Endodermal cell (in vitro differentiated cells): ENCODE results near the gene MUC15. TPM values are rescaled to one million over a fixed set of nuclear protein-coding genes. Genes with fewer than 3 reads are reported as not detected.
A peak's percentile ranks its signal among the peaks of the same experiment; 100 is the strongest.

Experiments used
- DNase-seq: peaks from one replicate; pipeline ENCODE4 v3.0.0-alpha.2; 2017
- H3K27ac ChIP-seq: 2 replicates; pipeline ENCODE4 v1.5.1; 2013; ENCODE audit warnings: mild to moderate bottlenecking, low read depth, low read length, moderate library complexity
- H3K27me3 ChIP-seq: 2 replicates; pipeline ENCODE4 v1.6.1; 2013; ENCODE audit warnings: mild to moderate bottlenecking, low read length, moderate library complexity; ENCODE audit not compliant: insufficient read depth, control insufficient read depth, poor library complexity, severe bottlenecking
- H3K36me3 ChIP-seq: 2 replicates; pipeline ENCODE4 v1.7.0; 2013; ENCODE audit warnings: mild to moderate bottlenecking, low read length, moderate library complexity; ENCODE audit not compliant: control insufficient read depth, insufficient read depth
- H3K4me1 ChIP-seq: one replicate; pipeline ENCODE4 v1.7.0; 2013; ENCODE audit warnings: low read length; ENCODE audit not compliant: control insufficient read depth, insufficient read depth
- H3K4me3 ChIP-seq: 2 replicates; pipeline ENCODE4 v1.5.1; 2013; ENCODE audit warnings: mild to moderate bottlenecking, low read length, moderate library complexity
- H3K9ac ChIP-seq: 2 replicates; pipeline ENCODE4 v1.6.1; 2013; ENCODE audit warnings: mild to moderate bottlenecking, low read length, moderate library complexity; ENCODE audit not compliant: poor library complexity, severe bottlenecking; ENCODE audit errors: extremely low read depth
- H3K9me3 ChIP-seq: 2 replicates; pipeline ENCODE4 v1.6.1; 2013; ENCODE audit warnings: mild to moderate bottlenecking, low read length, moderate library complexity; ENCODE audit not compliant: control insufficient read depth
- H3K27ac Mint-ChIP-seq: 2 replicates; pipeline ENCODE4 v1.8.0; 2020; ENCODE audit warnings: mixed read lengths
- H3K27me3 Mint-ChIP-seq: 2 replicates; pipeline ENCODE4 v1.8.0; 2021; ENCODE audit warnings: mild to moderate bottlenecking, mixed read lengths; ENCODE audit not compliant: insufficient read depth
- H3K36me3 Mint-ChIP-seq: 2 replicates; pipeline ENCODE4 v1.8.0; 2020; ENCODE audit warnings: low read depth, mixed read lengths
- H3K4me1 Mint-ChIP-seq: 2 replicates; pipeline ENCODE4 v1.8.0; 2020; ENCODE audit warnings: mixed read lengths
- H3K4me3 Mint-ChIP-seq: 2 replicates; pipeline ENCODE4 v1.8.0; 2020; ENCODE audit warnings: mild to moderate bottlenecking, moderate library complexity, mixed read lengths
- H3K9me3 Mint-ChIP-seq: 2 replicates; pipeline ENCODE4 v1.8.0; 2020; ENCODE audit warnings: mild to moderate bottlenecking, mixed read lengths
- CTCF ChIP-seq: fragments of 200-600 bp; sonication (generic); conservative IDR thresholded peaks from 2 replicates; pipeline ENCODE4 v1.5.0; 2021; ENCODE audit warnings: antibody characterized with exemption, mild to moderate bottlenecking
- WGBS, 2 experiments: methylation state at CpG; one replicate each; pipeline versions ENCODE4 v1.1.5 to v1.1.7; 2013; ENCODE audit warnings: missing lambda C conversion rate in 2 of 2, mixed read lengths in 1 of 2; ENCODE audit not compliant: insufficient coverage in 1 of 2, insufficient read length in 1 of 2; 5-methylcytosine and 5-hydroxymethylcytosine counted together
- total RNA-seq, 2 donors: library from RNA; stranded (reverse); fragmentation: NEBNext Ultra II Directional in 1 of 2; extraction: Animal tissue kit (Norgen Biotek cat#: 25700) in 1 of 2; gene quantifications; 2 replicates in 1 of 2; 3 replicates in 1 of 2; pipeline ENCODE4 v1.2.1, GENCODE V29; 2021

Gene MUC15
- total RNA-seq, 2 donors from 2014 or later: not detected

- Mint-ChIP-seq H3K27me3 (no peaks in the 10 kb centered on the region), H3K4me1 (peaks cover 17% of the 10 kb centered on the region), H3K9me3 (no peaks in the 10 kb centered on the region), H3K4me3 (no peak overlapping the region), H3K27ac (no peak overlapping the region), H3K36me3 (no peaks in the 10 kb centered on the region)
- Histone ChIP-seq H3K4me1 (no peaks in the 10 kb centered on the region), H3K36me3 (no peaks in the 10 kb centered on the region), H3K27ac (no peak overlapping the region), H3K4me3 (no peak overlapping the region), H3K9me3 (no peaks in the 10 kb centered on the region), H3K9ac (no peak overlapping the region), H3K27me3 (no peaks in the 10 kb centered on the region)
- no peak for TF ChIP-seq CTCF
- no peak for DNase-seq
- 89 to 93% methylated on average over 4 to 5 of the region's 5 CpGs for WGBS, 2 experiments
These were observed 3.9 kb upstream of the MUC15 start for GRCh38 chr11:26575946-26576345.

- H3K4me1 Mint-ChIP-seq: peaks cover 17% of the 10 kb centered on the region
- H3K27ac Mint-ChIP-seq: no peak overlapping the region
- no peak overlapping the region for H3K4me3 Mint-ChIP-seq
- no peak for TF ChIP-seq CTCF
- H3K9ac ChIP-seq: no peak overlapping the region
- no peak overlapping the region for H3K4me3 ChIP-seq
- no peak overlapping the region for H3K27ac ChIP-seq
- no peaks in the 10 kb centered on the region for H3K4me1 ChIP-seq
- H3K9me3 ChIP-seq: no peaks in the 10 kb centered on the region
- no peaks in the 10 kb centered on the region for H3K27me3 Mint-ChIP-seq
- DNase-seq: no peak
- 88 to 94% methylated on average over 1 to 2 of the region's 2 CpGs for WGBS, 2 experiments
- no peaks in the 10 kb centered on the region for H3K36me3 ChIP-seq
- H3K36me3 Mint-ChIP-seq: no peaks in the 10 kb centered on the region
- no peaks in the 10 kb centered on the region for H3K9me3 Mint-ChIP-seq
- H3K27me3 ChIP-seq: no peaks in the 10 kb centered on the region
These were observed 1.8 kb upstream of the MUC15 start for GRCh38 chr11:26573896-26574295.

- peak overlapping the region; percentile 49 for H3K27ac Mint-ChIP-seq
- no peaks in the 10 kb centered on the region for H3K36me3 ChIP-seq
- no peak for DNase-seq
- no peaks in the 10 kb centered on the region for H3K27me3 Mint-ChIP-seq
- no peaks in the 10 kb centered on the region for H3K9me3 Mint-ChIP-seq
- H3K4me3 ChIP-seq: no peak overlapping the region
- 91 to 94% methylated on average over 11 of the region's 11 CpGs for WGBS, 2 experiments
- H3K36me3 Mint-ChIP-seq: no peaks in the 10 kb centered on the region
- H3K27me3 ChIP-seq: no peaks in the 10 kb centered on the region
- H3K4me3 Mint-ChIP-seq: no peak overlapping the region
- H3K9ac ChIP-seq: no peak overlapping the region
- TF ChIP-seq CTCF: no peak
- H3K9me3 ChIP-seq: no peaks in the 10 kb centered on the region
- H3K27ac ChIP-seq: no peak overlapping the region
- H3K4me1 Mint-ChIP-seq: peaks cover 17% of the 10 kb centered on the region
- no peaks in the 10 kb centered on the region for H3K4me1 ChIP-seq
These were observed 823 bp upstream of the MUC15 start for GRCh38 chr11:26572770-26573402.
